ENCODE results near the gene CEP41.
A peak's percentile ranks its signal among the peaks of the same experiment; 100 is the strongest.

CEP41 gene

GRCh38 chr7:130442601-130443000 lies 1.8 kb upstream of the CEP41 start:
- TF ChIP-seq CTCF (IDR thresholded peaks at IDR 0.05; ENCODE audit: low read depth, low read length), result no peak
- H3K4me3 ChIP-seq (ENCODE audit: low read depth, low read length), result no peak overlapping the region

- peak overlapping the region; percentile 76 for H3K4me3 ChIP-seq (ENCODE audit: low read depth, low read length)
- no peak for TF ChIP-seq CTCF (IDR thresholded peaks at IDR 0.05; ENCODE audit: low read depth, low read length)
These were observed 623 bp upstream of the CEP41 start for GRCh38 chr7:130441408-130441869.

GRCh38 chr7:130436253-130436652 lies 4.6 kb downstream of the CEP41 start:
- H3K4me3 ChIP-seq (ENCODE audit: low read depth, low read length), result no peak overlapping the region
- no peak for TF ChIP-seq CTCF (IDR thresholded peaks at IDR 0.05; ENCODE audit: low read depth, low read length)

- TF ChIP-seq CTCF (IDR thresholded peaks at IDR 0.05; ENCODE audit: low read depth, low read length), result no peak
- no peak overlapping the region for H3K4me3 ChIP-seq (ENCODE audit: low read depth, low read length)
These were observed 5.4 kb downstream of the CEP41 start for GRCh38 chr7:130435311-130435854.

- no peak overlapping the region for H3K4me3 ChIP-seq (ENCODE audit: low read depth, low read length)
- TF ChIP-seq CTCF (IDR thresholded peaks at IDR 0.05; ENCODE audit: low read depth, low read length), result no peak
These were observed 7.5 kb downstream of the CEP41 start for GRCh38 chr7:130433301-130433700.

GRCh38 chr7:130432886-130433285 lies 7.9 kb downstream of the CEP41 start:
- no peak for TF ChIP-seq CTCF (IDR thresholded peaks at IDR 0.05; ENCODE audit: low read depth, low read length)
- no peak overlapping the region for H3K4me3 ChIP-seq (ENCODE audit: low read depth, low read length)

- TF ChIP-seq CTCF (IDR thresholded peaks at IDR 0.05; ENCODE audit: low read depth, low read length), result no peak
- H3K4me3 ChIP-seq (ENCODE audit: low read depth, low read length), result peak overlapping the region; percentile 52
These were observed 9.8 kb downstream of the CEP41 start for GRCh38 chr7:130430841-130431666.

Measured in WI38 (cell line).